SK-N-SH treated with all-trans-retinoic acid at 6 μM for 48 hours (cell line): Measurements from ENCODE around the gene BARHL1.

ENCODE experiments used
- ARNTL ChIP-seq: fragments of 450-650 bp; formaldehyde crosslinking; IDR thresholded peaks from 2 replicates; pipeline ENCODE4 v1.5.0; 2020; ENCODE audit warnings: low read depth, mild to moderate bottlenecking, moderate library complexity, borderline replicate concordance
- CSDC2 ChIP-seq: fragments of 250-450 bp; sonication (Bioruptor Pico); IDR thresholded peaks from 2 replicates; pipeline ENCODE4 v1.5.0; 2020; ENCODE audit warnings: mild to moderate bottlenecking, moderate library complexity
- ESRRG ChIP-seq: fragments of 250-450 bp; sonication (Bioruptor Pico); IDR thresholded peaks from 2 replicates; pipeline ENCODE4 v1.6.1; 2021; ENCODE audit warnings: mild to moderate bottlenecking
- ISL1 ChIP-seq: fragments of 250-450 bp; sonication (Bioruptor Pico); IDR thresholded peaks from 2 replicates; pipeline ENCODE4 v2.1.2; 2022; ENCODE audit warnings: mild to moderate bottlenecking, moderate library complexity
- TOX ChIP-seq: fragments of 250-450 bp; sonication (Bioruptor Pico); IDR thresholded peaks from 2 replicates; pipeline ENCODE4 v1.8.0; 2021; ENCODE audit warnings: mild to moderate bottlenecking, moderate library complexity, borderline replicate concordance
- ZFP30 ChIP-seq: fragments of 450-650 bp; formaldehyde crosslinking; IDR thresholded peaks from 2 replicates; pipeline ENCODE4 v1.5.0; 2022; ENCODE audit warnings: mild to moderate bottlenecking, moderate library complexity
- ZNF70 ChIP-seq: fragments of 450-650 bp; formaldehyde crosslinking; IDR thresholded peaks from 2 replicates; pipeline ENCODE4 v1.5.0; 2020; ENCODE audit warnings: mild to moderate bottlenecking, moderate library complexity
- TF ChIP-seq, protein P1 (sequence below): fragments of 250-450 bp; sonication (Bioruptor Pico); IDR thresholded peaks from 2 replicates; pipeline ENCODE4 v1.8.0; 2020; ENCODE audit warnings: mild to moderate bottlenecking, moderate library complexity, borderline replicate concordance

DNA sequence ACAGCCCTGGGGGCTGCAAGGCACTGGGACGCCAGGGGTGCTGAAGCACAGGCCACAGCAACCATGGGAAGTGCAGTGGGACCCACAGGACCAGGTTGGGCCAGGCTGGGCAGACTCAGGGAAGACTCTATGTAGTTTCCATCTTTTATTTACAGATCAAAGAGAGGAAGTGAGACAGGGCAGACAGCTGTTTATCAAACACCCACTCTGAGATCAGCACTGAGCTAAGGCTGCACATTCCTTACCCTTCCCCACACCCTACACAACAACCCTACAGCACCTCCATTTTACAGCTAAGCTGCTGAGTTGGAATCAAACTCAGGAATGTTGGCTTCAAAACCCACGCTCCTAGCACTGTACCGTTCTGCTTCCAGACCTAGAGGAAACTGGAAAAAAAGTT lies 19.8 kb downstream of the BARHL1 start:
- TF ChIP-seq CSDC2 (no peak), ZNF70 (CRISPR knock-in tag) (no peak), ESRRG (CRISPR knock-in tag) (no peak), ZFP30 (CRISPR knock-in tag) (no peak), TOX (CRISPR knock-in tag) (no peak), ARNTL (CRISPR knock-in tag) (no peak), ISL1 (CRISPR knock-in tag) (no peak)
- TF ChIP-seq, protein P1, sequence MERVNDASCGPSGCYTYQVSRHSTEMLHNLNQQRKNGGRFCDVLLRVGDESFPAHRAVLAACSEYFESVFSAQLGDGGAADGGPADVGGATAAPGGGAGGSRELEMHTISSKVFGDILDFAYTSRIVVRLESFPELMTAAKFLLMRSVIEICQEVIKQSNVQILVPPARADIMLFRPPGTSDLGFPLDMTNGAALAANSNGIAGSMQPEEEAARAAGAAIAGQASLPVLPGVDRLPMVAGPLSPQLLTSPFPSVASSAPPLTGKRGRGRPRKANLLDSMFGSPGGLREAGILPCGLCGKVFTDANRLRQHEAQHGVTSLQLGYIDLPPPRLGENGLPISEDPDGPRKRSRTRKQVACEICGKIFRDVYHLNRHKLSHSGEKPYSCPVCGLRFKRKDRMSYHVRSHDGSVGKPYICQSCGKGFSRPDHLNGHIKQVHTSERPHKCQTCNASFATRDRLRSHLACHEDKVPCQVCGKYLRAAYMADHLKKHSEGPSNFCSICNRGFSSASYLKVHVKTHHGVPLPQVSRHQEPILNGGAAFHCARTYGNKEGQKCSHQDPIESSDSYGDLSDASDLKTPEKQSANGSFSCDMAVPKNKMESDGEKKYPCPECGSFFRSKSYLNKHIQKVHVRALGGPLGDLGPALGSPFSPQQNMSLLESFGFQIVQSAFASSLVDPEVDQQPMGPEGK (CRISPR knock-in tag) = no peak
